HepG2 (cell line): ENCODE results near the gene CDK13. TPM values are rescaled to one million over a fixed set of nuclear protein-coding genes. Genes with fewer than 3 reads are reported as not detected.

Experiments
- ARNT ChIP-seq: fragments of 450-650 bp; IDR thresholded peaks from 2 replicates; pipeline ENCODE4 v1.6.1; 2017
- BCL6 ChIP-seq: IDR thresholded peaks from 2 replicates; pipeline ENCODE4 v1.6.1; 2016; ENCODE audit warnings: missing genetic modification reagents, missing compliant biosample characterization
- CBX1 ChIP-seq: IDR thresholded peaks from one replicate; pipeline ENCODE4 v1.6.1; 2016; ENCODE audit warnings: antibody characterized with exemption, low read depth
- EP300 ChIP-seq, 3 experiments: sonication (generic) in 1 of 3; formaldehyde crosslinking in 1 of 3; IDR thresholded peaks; 2 replicates each; pipeline versions ENCODE4 v1.5.1 to v1.6.1; 2011 to 2020; ENCODE audit warnings: low read depth in 2 of 3, low read length in 2 of 3, borderline replicate concordance in 1 of 3, improper control_type of control experiment in 1 of 3, mild to moderate bottlenecking in 1 of 3, missing genetic modification reagents in 1 of 3, moderate library complexity in 1 of 3
- HNRNPUL1 ChIP-seq: fragments of 200-400 bp; formaldehyde crosslinking; IDR thresholded peaks from 2 replicates; pipeline ENCODE4 v1.6.1; 2017; ENCODE audit warnings: low read depth, mild to moderate bottlenecking, low read length, moderate library complexity
- MTF1 ChIP-seq: sonication (generic); formaldehyde crosslinking; IDR thresholded peaks from 2 replicates; pipeline ENCODE4 v1.5.0; 2020; ENCODE audit warnings: missing genetic modification reagents
- NR1H2 ChIP-seq: sonication (generic); formaldehyde crosslinking; IDR thresholded peaks from 2 replicates; pipeline ENCODE4 v1.8.1; 2022; ENCODE audit warnings: low read depth, missing genetic modification reagents, borderline replicate concordance
- RFX5 ChIP-seq: IDR thresholded peaks from 2 replicates; pipeline ENCODE4 v1.6.1; 2011; ENCODE audit warnings: low read depth, low read length, improper control_type of control experiment
- TCF7 ChIP-seq: sonication (generic); IDR thresholded peaks from 2 replicates; pipeline ENCODE4 v1.6.1; 2016; ENCODE audit warnings: antibody characterized with exemption, low read depth
- ZBTB7B ChIP-seq: sonication (generic); formaldehyde crosslinking; IDR thresholded peaks from 2 replicates; pipeline ENCODE4 v1.4.0; 2020; ENCODE audit warnings: missing genetic modification reagents
- ZMYM3 ChIP-seq: sonication (generic); formaldehyde crosslinking; IDR thresholded peaks from 2 replicates; pipeline ENCODE4 v1.5.1; 2020; ENCODE audit warnings: mild to moderate bottlenecking, missing genetic modification reagents
- ZNF350 ChIP-seq: sonication (generic); formaldehyde crosslinking; IDR thresholded peaks from 2 replicates; pipeline ENCODE4 v1.4.0; 2020; ENCODE audit warnings: mild to moderate bottlenecking, low read depth, missing genetic modification reagents, borderline replicate concordance
- ZNF510 ChIP-seq: sonication (generic); formaldehyde crosslinking; IDR thresholded peaks from 2 replicates; pipeline ENCODE4 v1.4.0; 2020; ENCODE audit warnings: low read depth, mild to moderate bottlenecking, missing genetic modification reagents
- ZNF616 ChIP-seq: sonication (generic); formaldehyde crosslinking; IDR thresholded peaks from 2 replicates; pipeline ENCODE4 v1.5.0; 2020; ENCODE audit warnings: low read depth, mild to moderate bottlenecking, missing genetic modification reagents
- ZNF704 ChIP-seq: sonication (generic); formaldehyde crosslinking; IDR thresholded peaks from 2 replicates; pipeline ENCODE4 v1.8.1; 2023; ENCODE audit warnings: mild to moderate bottlenecking, inconsistent platforms, moderate library complexity, missing genetic modification reagents, borderline replicate concordance
- ZNF879 ChIP-seq: sonication (generic); formaldehyde crosslinking; IDR thresholded peaks from 2 replicates; pipeline ENCODE4 v1.8.1; 2023; ENCODE audit warnings: missing genetic modification reagents
- polyA plus RNA-seq, 8 experiments: library from polyadenylated mRNA; depleted of rRNA in 3 of 8; stranded (reverse) in 7 of 8; unstranded in 1 of 8; fragments of >200 nt; fragmentation: Illumina TruSeq in 4 of 8; extraction: Trizol in 4 of 8; gene quantifications; 2 replicates each; pipeline versions ENCODE4 v1.2.1 to v1.2.3, GENCODE V29; 2011 to 2016; ENCODE audit warnings: low read depth in 4 of 8, missing spikeins in 1 of 8, mixed read lengths in 1 of 8; ENCODE audit not compliant: insufficient read depth in 1 of 8
- total RNA-seq, 5 experiments: library from RNA; depleted of rRNA; stranded (reverse); fragments of >200 nt; fragmentation: Illumina TruSeq; extraction: Trizol; gene quantifications; 2 replicates each; pipeline ENCODE4 v1.2.3, GENCODE V29; 2016; ENCODE audit warnings: low read depth in 1 of 5
- TF ChIP-seq, protein P1 (sequence below): sonication (generic); formaldehyde crosslinking; IDR thresholded peaks from 2 replicates; pipeline ENCODE4 v1.4.0; 2020; ENCODE audit warnings: mild to moderate bottlenecking, missing genetic modification reagents
- TF ChIP-seq, protein P2 (sequence below): sonication (generic); formaldehyde crosslinking; IDR thresholded peaks from 2 replicates; pipeline ENCODE4 v1.8.0; 2022; ENCODE audit warnings: missing genetic modification reagents, mild to moderate bottlenecking, borderline replicate concordance

Gene CDK13
- total and polyA plus RNA-seq, 2 of the 13 experiments (the other 11 are each of a cell fraction or from before 2014, with no cell fraction given): 21.0 to 40.9 TPM

- TF ChIP-seq CBX1: peak; percentile 87
- TF ChIP-seq NR1H2 (CRISPR knock-in tag): peak; percentile 35; the same call in 1 of the 2 replicates
- no peak for TF ChIP-seq BCL6 (CRISPR knock-in tag)
- peak; percentile 62; the same call in 1 of the 2 replicates for TF ChIP-seq ZBTB7B (CRISPR knock-in tag)
- no peak for TF ChIP-seq ZNF879 (CRISPR knock-in tag)
- 0 out of 4 replicates have a peak, but pooled peaks of 1 of the 2 experiments have one; percentile 13 for TF ChIP-seq EP300 (IDR thresholded peaks at IDR 0.05; ENCODE audit: low read depth in 2 of 2, low read length in 2 of 2)
- TF ChIP-seq EP300 (CRISPR knock-in tag; IDR thresholded peaks at IDR 0.05; ENCODE audit: borderline replicate concordance): no peak
- TF ChIP-seq, protein P1, sequence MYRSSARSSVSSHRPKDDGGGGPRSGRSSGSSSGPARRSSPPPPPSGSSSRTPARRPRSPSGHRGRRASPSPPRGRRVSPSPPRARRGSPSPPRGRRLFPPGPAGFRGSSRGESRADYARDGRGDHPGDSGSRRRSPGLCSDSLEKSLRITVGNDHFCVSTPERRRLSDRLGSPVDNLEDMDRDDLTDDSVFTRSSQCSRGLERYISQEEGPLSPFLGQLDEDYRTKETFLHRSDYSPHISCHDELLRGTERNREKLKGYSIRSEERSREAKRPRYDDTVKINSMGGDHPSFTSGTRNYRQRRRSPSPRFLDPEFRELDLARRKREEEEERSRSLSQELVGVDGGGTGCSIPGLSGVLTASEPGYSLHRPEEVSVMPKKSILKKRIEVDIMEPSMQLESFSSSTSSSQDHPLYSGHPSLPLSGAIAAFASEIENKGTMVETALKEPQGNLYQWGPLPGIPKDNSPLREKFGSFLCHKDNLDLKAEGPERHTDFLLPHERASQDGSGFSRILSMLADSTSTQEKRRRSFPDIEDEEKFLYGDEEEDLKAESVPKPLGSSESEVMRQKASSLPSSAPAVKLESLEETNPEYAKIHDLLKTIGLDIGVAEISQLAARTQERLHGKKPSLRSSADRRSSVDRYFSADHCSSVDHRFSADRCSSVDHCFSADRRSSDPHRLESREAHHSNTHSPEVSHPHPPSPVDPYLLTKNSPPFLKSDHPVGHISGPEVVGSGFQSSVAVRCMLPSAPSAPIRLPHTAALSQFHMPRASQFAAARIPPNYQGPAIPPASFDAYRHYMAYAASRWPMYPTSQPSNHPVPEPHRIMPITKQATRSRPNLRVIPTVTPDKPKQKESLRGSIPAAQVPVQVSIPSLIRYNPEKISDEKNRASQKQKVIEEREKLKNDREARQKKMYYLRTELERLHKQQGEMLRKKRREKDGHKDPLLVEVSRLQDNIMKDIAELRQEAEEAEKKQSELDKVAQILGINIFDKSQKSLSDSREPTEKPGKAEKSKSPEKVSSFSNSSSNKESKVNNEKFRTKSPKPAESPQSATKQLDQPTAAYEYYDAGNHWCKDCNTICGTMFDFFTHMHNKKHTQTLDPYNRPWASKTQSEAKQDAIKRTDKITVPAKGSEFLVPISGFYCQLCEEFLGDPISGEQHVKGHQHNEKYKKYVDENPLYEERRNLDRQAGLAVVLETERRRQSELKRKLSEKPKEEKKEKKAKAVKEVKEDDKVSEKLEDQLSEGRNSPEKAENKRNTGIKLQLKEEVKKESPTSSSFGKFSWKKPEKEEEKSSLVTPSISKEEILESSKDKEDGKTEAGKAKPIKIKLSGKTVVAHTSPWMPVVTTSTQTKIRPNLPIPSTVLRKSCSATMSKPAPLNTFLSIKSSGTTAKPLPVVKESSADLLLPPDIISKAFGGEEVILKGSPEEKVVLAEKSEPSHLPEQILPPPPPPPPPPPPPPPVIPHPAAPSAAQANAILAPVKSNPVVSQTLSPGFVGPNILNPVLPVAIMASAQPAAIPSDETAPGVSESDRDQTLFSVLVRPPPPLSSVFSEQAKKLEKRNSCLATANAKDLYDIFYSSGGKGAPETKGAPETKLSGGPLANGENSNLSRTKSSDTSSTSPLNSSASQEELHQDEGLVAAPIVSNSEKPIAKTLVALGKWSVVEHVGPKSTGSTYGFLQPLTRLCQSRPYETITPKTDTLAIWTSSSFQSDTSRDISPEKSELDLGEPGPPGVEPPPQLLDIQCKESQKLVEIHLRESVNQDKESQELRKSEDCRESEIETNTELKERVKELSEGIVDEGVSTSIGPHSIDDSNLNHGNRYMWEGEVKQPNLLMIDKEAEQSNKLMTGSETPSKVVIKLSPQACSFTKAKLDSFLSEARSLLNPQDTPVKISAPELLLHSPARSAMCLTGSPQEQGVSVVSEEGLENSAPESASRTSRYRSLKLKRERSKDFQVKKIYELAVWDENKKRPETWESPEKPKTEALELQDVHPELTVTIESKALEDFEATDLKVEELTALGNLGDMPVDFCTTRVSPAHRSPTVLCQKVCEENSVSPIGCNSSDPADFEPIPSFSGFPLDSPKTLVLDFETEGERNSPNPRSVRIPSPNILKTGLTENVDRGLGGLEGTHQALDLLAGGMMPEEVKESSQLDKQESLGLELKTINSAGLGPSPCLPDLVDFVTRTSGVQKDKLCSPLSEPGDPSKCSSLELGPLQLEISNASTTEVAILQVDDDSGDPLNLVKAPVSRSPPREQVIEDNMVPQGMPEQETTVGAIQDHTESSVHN (CRISPR knock-in tag): no peak
- TF ChIP-seq TCF7: no peak
- no peak for TF ChIP-seq HNRNPUL1
- no peak; the same call in 1 of the 2 replicates for TF ChIP-seq MTF1
- TF ChIP-seq ZNF510 (CRISPR knock-in tag): peak; percentile 31; the same call in 1 of the 2 replicates
- TF ChIP-seq RFX5: no peak
- peak; percentile 84; the same call in 1 of the 2 replicates for TF ChIP-seq ZNF350 (CRISPR knock-in tag)
- peak; percentile 57; the same call in 1 of the 2 replicates for TF ChIP-seq ZNF704 (CRISPR knock-in tag)
- peak; percentile 77; the same call in 1 of the 2 replicates for TF ChIP-seq ZNF616 (CRISPR knock-in tag)
- TF ChIP-seq, protein P2, sequence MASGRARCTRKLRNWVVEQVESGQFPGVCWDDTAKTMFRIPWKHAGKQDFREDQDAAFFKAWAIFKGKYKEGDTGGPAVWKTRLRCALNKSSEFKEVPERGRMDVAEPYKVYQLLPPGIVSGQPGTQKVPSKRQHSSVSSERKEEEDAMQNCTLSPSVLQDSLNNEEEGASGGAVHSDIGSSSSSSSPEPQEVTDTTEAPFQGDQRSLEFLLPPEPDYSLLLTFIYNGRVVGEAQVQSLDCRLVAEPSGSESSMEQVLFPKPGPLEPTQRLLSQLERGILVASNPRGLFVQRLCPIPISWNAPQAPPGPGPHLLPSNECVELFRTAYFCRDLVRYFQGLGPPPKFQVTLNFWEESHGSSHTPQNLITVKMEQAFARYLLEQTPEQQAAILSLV (CRISPR knock-in tag): 0 out of 2 replicates have a peak, but pooled peaks have one; percentile 75
- peak; percentile 38; the same call in 1 of the 2 replicates for TF ChIP-seq ZMYM3 (CRISPR knock-in tag)
- no peak for TF ChIP-seq ARNT
Observed at GRCh38 chr7:40134428-40135316, 184.6 kb downstream of the CDK13 start, which contains the start of the genes MPLKIP and SUGCT (continued).
